ENCODE results near the gene DNAI2. TPM values are rescaled to one million over a fixed set of nuclear protein-coding genes. Genes with fewer than 3 reads are reported as not detected.

DNAI2 gene
- total RNA-seq, 4 donors from 2014 or later, result not detected

- in situ Hi-C loops (cut with MboI; ENCODE audit: low sequenced_read_pairs in 4 of 4) (no loop called here), intact Hi-C loops (cut with DNase I; ENCODE audit: low total_unique reads) (no loop called here)
- Histone ChIP-seq H3K4me1 (peaks cover 0 to 10% of the 10 kb centered on the region in 2 donors), H3K36me3 (peaks cover 0 to 16% of the 10 kb centered on the region in 2 donors), H3K9me3 (no peaks in the 10 kb centered on the region), H3K4me3 (no peak overlapping the region), H3K27ac (no peak overlapping the region), H3K27me3 (no peaks in the 10 kb centered on the region)
- TF ChIP-seq POLR2A (IDR thresholded peaks at IDR 0.05), result no peak
- no peak for TF ChIP-seq CTCF (IDR thresholded peaks at IDR 0.05 in 4 of 5, conservative IDR thresholded peaks at IDR 0.05 in 1 of 5)
- DNase-seq (no peak), ATAC-seq (no peak)
These were observed 39.5 kb upstream of the DNAI2 start for GRCh38 chr17:74234486-74234885.

- Histone ChIP-seq H3K27me3 (no peaks in the 10 kb centered on the region), H3K36me3 (peaks cover 0 to 16% of the 10 kb centered on the region in 2 donors), H3K9me3 (no peaks in the 10 kb centered on the region), H3K4me3 (no peak overlapping the region), H3K27ac (peak overlapping the region in 2 of 4 donors; percentile 41 to 43), H3K4me1 (peaks cover 0 to 10% of the 10 kb centered on the region in 2 donors)
- in situ Hi-C loops (cut with MboI; ENCODE audit: low sequenced_read_pairs in 4 of 4), result no loop called here
- DNase-seq (no peak), ATAC-seq (no peak)
- no peak for TF ChIP-seq CTCF (IDR thresholded peaks at IDR 0.05 in 4 of 5, conservative IDR thresholded peaks at IDR 0.05 in 1 of 5)
- intact Hi-C loops (cut with DNase I; ENCODE audit: low total_unique reads), result no loop called here
These were observed 38.9 kb upstream of the DNAI2 start for GRCh38 chr17:74235040-74235581.

GRCh38 chr17:74235911-74236371 lies 38.1 kb upstream of the DNAI2 start:
- no peak overlapping the region for H3K4me3 ChIP-seq
- DNase-seq (no peak), ATAC-seq (peak in 1 of 2 donors; percentile 21)
- peaks cover 0 to 10% of the 10 kb centered on the region in 2 donors for H3K4me1 ChIP-seq
- intact Hi-C loops (cut with DNase I; ENCODE audit: low total_unique reads), result no loop called here
- no peak overlapping the region for H3K27ac ChIP-seq
- no peaks in the 10 kb centered on the region for H3K9me3 ChIP-seq
- peaks cover 0 to 16% of the 10 kb centered on the region in 2 donors for H3K36me3 ChIP-seq
- TF ChIP-seq CTCF (IDR thresholded peaks at IDR 0.05 in 4 of 5, conservative IDR thresholded peaks at IDR 0.05 in 1 of 5) (no peak), POLR2A (IDR thresholded peaks at IDR 0.05) (no peak)
- in situ Hi-C loops (cut with MboI; ENCODE audit: low sequenced_read_pairs in 4 of 4), result no loop called here
- H3K27me3 ChIP-seq, result no peaks in the 10 kb centered on the region

- Histone ChIP-seq H3K27me3 (no peaks in the 10 kb centered on the region), H3K4me3 (no peak overlapping the region), H3K9me3 (no peaks in the 10 kb centered on the region), H3K36me3 (peaks cover 0 to 11% of the 10 kb centered on the region in 2 donors), H3K4me1 (peaks cover 13 to 23% of the 10 kb centered on the region in 2 donors), H3K27ac (no peak overlapping the region)
- TF ChIP-seq CTCF (IDR thresholded peaks at IDR 0.05 in 4 of 5, conservative IDR thresholded peaks at IDR 0.05 in 1 of 5), result no peak
- TF ChIP-seq POLR2A (IDR thresholded peaks at IDR 0.05), result no peak
- intact Hi-C loops (cut with DNase I; ENCODE audit: low total_unique reads), result no loop called here
- DNase-seq (no peak), ATAC-seq (no peak)
- in situ Hi-C loops (cut with MboI; ENCODE audit: low sequenced_read_pairs in 4 of 4), result no loop called here
These were observed 36.7 kb upstream of the DNAI2 start for GRCh38 chr17:74237321-74237720.

DNA sequence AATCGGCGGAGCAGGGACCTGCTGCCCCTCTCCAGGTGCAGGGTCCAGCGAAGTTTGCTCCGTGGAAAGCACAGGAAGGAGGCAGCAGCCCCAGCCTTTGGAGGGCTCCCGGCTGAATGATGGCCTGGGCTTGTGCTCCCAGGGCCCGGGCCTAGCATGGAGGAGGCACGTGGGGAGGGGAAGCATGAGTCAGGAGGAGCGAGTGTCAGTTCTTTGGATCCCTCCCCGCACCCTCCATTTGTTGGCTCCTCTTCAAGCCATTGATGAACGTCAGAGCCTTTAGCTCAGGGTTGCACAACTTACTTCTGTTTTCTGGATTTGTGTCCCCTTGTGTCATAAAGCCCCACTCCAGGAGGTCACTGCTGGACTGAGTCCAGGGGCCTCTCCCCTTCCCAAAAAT lies 34.9 kb upstream of the DNAI2 start:
- H3K27ac ChIP-seq, result no peak overlapping the region
- H3K4me1 ChIP-seq, result peaks cover 13 to 29% of the 10 kb centered on the region in 2 donors
- TF ChIP-seq POLR2A (IDR thresholded peaks at IDR 0.05) (no peak), CTCF (IDR thresholded peaks at IDR 0.05 in 4 of 5, conservative IDR thresholded peaks at IDR 0.05 in 1 of 5) (no peak)
- no peaks in the 10 kb centered on the region for H3K9me3 ChIP-seq
- in situ Hi-C loops (cut with MboI; ENCODE audit: low sequenced_read_pairs in 4 of 4) (no loop called here), intact Hi-C loops (cut with DNase I; ENCODE audit: low total_unique reads) (no loop called here)
- H3K36me3 ChIP-seq, result peaks cover 0 to 11% of the 10 kb centered on the region in 2 donors
- no peak for ATAC-seq
- no peak overlapping the region for H3K4me3 ChIP-seq
- peak in 1 of 2 donors; percentile 26 for DNase-seq
- no peaks in the 10 kb centered on the region for H3K27me3 ChIP-seq
